Stimulated activated CD4-positive, alpha-beta T cell treated with anti-CD3 and anti-CD28 coated beads, TNF-alpha, amount 100 ng/mL, for 48 hours (primary cell): ENCODE measurements around the gene CATSPER1.

Source experiments
- DNase-seq, 3 donors: peaks; one replicate each; pipeline ENCODE4 v3.0.0-alpha.2; 2020; ENCODE audit warnings: low read depth in 3 of 3

CATSPER1 gene

DNA sequence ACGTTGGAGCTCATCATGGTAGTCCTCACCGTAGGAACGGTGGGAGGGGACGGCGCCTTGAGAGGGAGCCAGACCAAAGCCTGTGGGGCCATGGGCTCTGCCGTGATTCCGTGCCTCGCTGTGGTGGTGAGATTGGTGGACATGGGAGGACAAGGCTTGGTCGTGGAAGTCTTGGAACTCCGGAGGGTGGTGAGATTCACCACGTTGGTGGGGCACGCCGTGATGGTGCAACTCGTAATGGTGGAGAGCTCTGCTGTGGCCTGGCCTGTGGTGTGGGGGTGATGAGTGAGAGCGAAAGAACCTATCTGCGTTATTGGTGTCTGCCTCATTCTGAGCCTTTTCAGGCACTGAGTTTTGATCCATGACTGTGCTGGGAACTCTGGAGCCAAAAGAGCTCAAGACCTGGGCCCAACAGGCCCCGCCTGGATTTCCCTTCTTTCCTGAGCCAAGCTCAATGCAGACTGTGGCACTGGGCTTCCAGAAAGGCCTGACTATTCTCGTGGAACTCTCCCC, at the start of gene CATSPER1:
TSS of gene CATSPER1 (minus strand) at position 463 of the 513 bp plus-strand sequence. CDS start at position 363, 100 bp downstream.
- no peak for DNase-seq

DNA sequence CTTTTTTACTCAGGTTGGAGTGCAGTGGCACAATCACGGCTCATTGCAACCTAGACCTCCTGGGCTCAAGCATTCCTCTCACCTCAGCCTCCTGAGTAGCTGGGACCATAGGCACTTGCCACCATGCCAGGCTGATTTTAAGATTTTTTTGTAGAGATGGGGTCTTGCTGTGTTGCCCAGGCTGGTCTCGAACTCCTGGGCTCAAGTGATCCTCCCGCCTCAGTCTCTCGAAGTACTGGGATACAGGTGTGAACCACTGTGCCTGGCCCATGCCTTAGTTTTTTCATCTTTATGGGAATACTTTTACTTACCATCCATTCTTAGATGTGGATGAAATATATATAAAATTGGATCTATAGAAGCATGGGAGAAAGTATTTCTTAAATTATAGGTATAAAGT, 49.0 kb upstream of the CATSPER1 start:
- no peak for DNase-seq

DNA sequence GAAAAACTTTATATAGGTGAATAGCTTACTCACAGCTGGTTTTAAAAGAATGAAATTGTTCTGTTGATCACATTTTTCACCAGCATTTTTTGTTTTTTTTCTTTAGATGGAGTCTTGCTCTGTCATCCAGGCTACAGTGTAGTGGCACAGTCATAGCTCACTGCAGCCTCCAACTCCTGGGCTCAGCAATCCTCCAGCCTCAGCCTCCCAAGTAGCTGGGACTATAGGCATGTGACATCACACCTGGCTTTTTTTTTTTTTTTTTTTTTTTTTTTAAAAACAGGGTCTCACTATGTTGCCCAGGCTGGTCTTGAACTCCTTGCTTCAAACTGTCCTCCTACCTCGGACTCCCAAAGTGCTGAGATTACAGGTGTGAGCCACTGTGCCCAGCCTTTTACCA, 47.4 kb upstream of the CATSPER1 start:
- no peak for DNase-seq

DNA sequence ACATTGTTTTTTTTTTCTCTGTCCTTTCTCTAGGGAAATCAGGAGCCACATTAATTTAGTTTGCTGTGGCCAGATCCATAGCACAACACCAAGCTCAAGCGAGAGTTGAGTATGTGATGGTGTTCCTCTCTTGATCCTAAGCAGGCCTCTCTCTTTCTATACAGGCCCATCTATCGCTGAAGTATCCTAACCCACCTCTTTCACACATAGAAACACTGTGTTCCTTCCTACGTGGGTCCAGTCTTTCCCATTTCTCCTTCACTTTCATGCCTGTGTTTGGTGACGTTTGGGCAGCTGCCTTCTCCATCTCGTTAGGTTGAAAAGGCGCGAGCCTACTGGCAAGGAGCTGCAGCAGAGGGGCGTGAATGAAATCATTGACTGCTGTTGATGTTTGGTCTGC, 46.2 kb upstream of the CATSPER1 start:
- no peak for DNase-seq

DNA sequence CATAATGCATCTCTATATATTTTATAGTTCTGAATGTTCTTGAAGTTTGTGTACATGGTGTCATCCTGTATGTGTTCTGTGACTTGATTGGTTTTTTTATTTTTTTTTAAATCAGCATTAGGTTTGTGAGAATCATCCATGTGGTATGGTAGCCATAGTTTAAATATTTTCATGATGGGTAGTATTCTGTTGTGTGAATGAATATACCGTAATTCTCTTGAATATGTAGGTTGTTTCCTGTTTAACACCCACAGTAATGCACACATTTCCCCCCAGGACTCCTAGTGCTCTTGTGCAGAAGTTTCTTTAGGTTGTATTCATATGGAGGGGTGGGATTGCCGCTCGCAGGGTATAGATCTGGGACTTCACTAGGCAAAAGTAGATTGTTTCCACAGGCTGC, 45.8 kb upstream of the CATSPER1 start:
- no peak for DNase-seq

DNA sequence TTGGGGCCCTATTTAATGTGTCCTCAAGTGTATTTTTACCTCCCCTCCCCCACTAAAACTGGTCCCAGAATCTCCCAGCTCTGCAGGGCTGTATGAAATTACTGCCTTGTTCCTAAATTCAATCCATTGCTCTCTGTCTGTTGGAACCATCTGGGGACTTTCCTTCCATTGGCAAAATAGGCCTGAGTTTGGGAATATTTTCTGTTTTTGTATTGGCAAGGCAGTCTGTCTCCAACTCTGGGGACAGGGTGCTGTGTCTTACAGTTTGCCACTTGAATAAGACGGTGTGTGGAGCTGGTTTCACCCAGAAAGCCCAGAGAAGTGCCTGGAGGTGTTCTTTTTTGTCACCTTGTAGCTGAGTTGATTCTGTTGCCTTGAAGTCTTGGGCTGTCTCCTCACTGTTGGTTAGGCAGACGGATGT, 45.1 kb upstream of the CATSPER1 start:
- DNase-seq = no peak

DNA sequence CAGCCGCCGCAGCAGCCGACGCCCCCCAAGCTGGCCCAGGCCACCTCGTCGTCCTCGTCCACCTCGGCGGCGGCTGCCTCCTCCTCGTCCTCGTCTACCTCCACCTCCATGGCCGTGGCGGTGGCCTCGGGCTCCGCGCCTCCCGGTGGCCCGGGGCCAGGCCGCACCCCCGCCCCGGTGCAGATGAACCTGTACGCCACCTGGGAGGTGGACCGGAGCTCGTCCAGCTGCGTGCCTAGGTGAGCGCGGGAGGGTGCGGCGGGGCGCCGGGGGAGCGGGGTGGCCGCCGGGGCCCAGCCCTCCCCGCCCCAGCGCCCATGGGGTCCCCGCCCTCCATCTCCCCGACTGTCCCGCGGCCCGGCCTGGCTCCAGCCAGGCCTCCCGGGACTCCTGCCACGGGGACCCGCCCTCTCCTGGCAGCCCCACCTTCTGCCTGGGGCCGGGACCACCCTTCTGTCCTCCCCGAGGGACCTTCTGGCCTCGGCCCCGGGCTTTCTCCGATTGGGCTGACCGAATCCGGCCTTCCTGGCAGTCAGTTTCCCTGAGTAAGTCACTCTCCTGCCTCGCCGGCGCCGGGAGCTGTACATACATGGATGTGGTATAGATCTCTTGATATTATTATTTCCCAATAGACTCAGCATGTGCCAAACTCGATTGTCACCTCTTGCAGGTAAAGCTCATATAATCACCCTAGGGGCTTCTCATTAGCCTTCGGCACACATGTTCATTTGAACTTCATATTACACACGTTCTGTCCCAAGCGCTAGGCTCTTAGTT, 44.5 kb upstream of the CATSPER1 start:
- DNase-seq = no peak

DNA sequence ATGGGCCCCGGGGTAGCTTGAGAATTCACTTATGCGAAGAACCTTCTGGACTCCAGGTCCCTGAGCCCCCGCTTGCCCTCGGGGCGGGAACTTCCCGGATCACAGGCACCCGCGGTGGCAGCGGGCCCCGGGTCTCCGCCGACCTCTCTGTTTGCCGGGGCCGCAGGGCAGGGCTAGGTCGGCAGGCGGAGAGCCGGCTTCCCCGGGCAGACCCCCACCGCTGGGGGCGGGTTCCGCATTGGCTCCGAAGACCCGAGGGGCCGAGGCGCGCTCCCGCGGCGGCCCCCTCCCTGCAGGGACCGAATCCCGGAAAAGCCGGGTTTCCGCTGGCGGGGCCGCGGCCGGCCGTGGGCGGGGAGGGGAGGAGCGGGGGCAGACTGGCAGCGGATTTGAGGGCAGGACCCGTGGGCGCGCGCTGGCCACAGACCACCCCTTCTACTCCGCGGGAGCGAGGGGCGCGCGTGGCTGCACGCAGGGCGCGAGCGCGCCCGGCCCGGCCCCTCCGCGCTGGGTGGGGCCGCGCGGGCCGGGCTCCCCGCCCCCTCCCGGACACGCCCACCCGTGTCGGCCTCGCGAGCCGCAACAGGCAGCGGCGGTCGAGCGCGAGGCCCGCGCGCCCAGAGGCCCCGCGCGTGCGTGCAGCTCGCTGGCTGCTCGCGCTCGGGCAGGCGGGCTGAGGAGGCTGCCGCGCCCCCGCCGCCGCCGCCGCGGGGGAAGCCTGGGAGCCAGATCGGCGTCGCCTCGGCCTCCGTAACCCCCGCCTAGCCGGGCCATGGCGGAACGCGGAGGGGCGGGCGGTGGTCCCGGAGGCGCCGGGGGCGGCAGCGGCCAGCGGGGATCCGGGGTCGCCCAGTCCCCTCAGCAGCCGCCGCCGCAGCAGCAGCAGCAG, 43.7 kb upstream of the CATSPER1 start, which contains the start of gene PACS1:
TSS of gene PACS1 (plus strand) at position 558 of the 889 bp plus-strand sequence. CDS start at position 773, 215 bp downstream.
- peak in 2 of 3 donors; percentile 36 to 72 for DNase-seq

DNA sequence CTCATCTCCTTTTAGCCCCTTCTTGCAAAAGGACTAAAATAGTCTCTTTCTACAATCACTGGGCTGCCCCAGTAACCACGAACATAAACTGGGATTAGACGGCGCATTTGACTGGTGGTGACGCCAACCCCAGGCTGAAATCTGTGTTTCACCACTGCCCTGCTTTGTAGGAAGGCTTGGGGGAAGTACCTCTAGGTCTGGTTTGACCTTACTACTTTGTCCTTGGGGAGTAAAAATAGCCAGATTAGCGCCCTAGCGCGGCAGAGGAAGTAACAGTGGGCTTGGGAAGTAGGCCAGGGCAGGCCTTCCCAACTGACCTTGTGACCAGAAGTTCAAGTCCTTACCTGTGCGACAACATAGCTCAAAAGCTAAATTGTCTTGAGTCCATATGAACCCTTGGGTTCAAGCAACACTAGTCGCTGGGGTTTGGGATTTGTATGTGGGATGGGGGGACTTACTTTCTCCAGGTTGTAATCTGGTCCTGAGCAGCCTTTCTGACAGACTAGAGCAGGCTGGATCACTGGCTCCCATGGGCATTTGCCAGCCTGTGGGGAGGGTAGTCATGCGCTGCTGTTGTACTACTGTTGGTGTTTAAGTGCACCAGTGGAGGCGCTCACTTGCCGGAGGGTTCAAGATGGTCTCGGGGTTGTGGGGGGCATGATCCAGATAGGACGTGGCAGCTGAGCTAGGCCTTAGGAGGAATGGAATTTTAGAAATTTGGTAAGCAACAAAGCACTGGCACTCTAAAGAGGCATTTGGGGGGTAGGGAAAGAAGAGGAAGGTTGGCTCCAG, 42.8 kb upstream of the CATSPER1 start:
- no peak for DNase-seq

DNA sequence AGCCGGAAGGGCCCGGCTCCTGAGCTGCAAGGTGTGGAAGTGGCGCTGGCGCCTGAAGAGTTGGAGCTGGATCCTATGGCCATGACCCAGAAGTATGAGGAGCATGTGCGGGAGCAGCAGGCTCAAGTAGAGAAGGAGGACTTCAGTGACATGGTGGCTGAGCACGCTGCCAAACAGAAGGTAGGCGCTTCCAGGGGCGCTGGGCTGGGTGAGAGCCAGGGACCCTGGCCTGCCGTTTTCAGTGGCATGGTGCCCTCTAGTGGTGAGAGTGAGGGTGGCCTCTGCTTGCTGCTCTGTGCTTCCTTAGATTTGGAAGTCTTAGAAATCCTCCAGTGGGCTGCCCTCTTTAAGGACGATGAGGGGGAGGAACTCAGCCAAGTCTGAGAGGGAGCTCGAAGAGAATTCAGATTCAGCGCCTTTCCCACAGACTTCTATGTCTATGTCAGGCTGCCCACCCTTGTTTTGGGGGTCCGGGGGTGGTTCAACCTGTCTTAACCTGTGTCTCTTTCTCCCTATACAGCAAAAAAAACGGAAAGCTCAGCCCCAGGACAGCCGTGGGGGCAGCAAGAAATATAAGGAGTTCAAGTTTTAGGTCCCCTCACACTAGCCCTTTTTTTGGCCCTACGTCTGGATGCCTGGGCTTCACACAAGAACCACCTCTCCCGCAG, 42.0 kb upstream of the CATSPER1 start:
- peak; percentile 57 to 62 (median 58) for DNase-seq

DNA sequence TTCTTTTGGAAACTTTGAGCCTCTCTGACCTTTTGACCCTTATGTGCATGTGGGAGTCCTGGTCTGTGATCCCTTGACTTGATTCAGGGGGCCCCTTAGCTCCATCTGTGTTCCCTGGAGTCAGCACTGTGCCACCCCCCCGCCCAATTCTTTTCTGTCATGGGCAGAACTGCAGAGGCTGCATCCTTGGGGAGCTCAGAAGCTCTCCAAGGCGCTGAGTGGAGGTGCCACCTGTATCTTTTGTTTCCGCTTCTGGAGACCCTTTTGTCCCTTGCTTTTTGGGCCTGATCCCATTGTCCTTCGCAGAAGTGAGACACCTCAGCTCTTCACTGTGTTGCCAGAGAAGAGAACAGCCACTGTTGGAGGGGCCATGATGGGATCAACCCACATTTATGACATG, 41.4 kb upstream of the CATSPER1 start:
- DNase-seq = no peak

DNA sequence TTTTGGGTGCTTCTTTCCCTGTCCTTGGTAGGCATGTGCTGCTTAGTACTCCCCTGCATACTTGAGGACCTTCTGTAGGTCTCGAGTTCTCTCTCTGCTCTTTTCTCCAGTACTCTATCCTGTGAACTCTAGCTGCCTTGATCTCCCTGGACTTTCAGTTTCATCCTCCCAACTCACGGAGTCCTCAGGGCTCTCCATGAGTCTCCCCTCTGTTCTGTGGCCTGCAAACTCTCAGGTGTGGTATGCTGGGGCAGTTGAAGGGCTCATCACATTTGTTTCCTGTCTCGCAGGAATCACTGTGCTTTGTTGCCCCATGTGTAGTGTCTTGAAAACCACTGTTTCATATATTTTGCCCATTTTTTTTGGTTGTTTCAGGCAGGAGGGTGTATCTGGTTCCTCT, 40.5 kb upstream of the CATSPER1 start:
- no peak for DNase-seq

DNA sequence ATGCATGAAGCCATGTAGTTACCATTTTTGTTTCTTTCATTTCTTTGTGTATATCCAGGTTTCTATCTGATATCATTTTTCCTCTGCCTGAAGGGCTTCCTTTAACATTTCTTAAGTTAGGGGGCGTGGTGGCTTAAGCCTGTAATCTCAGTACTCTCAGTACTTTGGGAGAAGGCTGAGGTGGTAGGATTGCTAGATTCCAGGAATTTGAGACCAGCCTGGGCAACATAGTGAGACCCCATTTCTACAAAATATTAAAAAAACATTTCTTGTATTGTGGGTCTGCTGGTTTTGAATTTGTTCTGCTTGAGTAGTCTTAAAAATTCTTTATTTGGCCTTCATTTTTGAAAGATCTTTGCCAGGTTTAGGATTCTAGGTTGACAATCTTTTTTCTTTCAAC, 38.3 kb upstream of the CATSPER1 start:
- DNase-seq = no peak

DNA sequence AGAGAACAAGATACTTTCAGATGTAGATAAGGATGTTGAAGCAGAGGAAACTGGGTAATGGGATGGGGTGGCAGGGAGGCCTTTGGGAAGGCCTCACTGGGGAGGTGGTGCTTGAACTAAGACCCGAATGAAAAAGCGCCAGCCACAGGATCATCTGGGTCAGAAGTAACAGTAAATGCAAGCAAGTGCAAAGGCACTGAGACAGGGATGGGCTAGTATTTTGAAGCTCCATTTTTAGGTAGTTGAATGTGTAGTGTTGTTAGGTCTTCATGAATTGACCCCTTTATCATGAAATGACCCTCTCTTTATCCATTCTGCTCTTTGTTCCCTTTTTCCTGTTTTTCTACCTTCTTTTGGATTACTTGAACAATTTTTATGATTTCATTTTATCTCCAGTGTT, 37.6 kb upstream of the CATSPER1 start:
- DNase-seq = no peak

DNA sequence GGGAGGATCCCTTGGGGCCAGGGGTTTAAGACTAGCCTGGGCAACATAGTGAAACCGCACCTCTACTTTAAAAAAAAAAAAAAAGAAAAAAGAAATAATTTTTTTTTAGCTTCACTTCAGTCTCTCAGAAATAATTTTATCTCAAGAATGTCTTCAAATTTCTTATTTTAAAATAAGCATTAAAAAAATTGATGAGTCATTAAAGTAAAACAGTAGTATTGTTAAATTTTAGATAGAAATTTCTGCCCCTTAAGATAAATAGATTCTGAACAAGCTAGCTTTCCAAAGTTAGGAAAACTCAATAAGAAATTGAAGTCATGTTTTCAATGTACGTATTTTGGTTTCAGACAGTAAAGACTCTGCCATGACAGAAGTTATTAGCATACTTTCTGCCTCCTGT, 36.1 kb upstream of the CATSPER1 start:
- DNase-seq = no peak

DNA sequence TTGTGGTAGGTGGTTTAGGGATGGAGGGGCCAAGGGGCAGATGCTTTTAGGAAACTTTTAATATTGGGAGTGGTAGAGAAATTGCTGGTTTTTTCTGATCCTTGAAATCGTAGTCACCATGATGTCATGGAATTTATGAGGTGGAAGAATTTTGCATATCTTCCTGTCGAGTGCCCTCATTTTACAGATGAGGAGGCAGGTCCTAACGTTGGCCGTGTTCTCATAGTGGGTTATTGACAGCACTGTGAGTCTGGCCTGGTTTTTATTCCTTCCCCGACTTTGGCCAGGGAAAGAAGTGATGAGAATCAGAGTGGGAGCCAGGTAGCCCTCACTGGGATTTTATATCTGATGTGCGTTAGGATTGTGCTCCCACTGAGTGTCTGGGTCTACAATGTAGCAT, 35.0 kb upstream of the CATSPER1 start:
- no peak for DNase-seq

DNA sequence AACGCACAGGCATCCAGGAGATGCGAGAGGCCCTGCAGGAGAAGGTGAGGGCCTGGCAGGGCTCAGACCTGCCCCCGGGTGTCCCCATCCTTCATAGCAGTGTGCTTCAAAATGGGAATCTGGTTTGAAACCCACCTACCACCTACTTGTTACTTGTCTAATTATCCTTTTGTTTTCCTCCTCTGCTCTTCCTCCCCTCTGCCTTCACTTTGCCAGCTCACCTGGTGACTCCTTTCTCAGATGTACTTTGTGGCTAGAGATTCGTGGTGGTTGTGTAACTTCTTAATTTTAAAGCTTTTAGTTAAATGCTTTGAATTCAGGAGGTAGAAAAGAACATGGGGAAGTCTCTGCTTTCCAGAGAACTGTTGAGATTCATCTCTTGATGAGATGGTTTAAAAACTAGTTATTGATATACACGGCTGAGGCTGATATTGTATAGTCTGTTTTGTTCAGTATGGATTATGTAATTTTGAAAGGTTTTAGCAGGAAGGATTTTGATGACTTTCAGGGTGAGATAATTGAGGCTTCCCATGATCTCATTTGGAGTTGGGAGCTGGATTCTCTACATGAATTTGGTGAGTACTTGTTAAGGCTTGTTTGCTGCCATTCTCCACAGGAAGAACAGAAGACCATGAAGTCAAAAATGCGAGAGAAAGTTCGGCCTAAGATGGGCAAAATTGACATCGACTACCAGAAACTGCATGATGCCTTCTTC, 33.8 kb upstream of the CATSPER1 start:
- no peak for DNase-seq

DNA sequence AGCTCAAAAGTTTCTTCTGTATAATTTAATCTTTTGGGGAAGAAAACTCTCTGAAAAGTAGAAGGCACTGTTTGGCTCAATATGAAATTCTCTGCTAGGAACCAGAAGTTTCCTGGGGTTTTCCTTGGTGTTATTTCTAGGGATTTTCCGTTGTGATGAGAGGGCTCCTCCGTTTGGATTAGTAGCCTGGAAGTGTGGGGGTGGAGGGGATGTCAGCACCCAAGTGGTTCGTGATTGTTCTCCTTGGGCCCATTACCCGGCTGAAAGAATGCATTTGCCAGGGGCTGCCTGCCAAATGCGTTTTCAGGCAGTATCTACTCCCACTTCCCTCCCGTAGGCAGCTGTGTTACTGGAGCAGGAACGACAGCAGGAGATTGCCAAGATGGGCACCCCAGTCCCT, 30.2 kb upstream of the CATSPER1 start:
- no peak for DNase-seq

DNA sequence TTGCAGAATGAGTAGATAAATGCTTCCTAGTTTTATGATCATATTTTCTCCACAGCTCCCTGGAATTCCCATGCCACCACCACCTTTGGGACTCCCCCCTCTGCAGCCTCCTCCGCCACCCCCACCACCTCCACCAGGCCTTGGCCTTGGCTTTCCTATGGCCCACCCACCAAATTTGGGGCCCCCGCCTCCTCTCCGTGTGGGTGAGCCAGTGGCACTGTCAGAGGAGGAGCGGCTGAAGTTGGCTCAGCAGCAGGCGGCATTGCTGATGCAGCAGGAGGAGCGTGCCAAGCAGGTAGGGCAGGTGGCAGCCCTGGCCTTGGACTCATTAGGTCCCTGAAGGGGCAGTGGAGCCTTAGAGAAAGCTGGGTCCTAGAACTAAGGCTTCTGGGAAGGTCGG, 28.7 kb upstream of the CATSPER1 start:
- DNase-seq = no peak

DNA sequence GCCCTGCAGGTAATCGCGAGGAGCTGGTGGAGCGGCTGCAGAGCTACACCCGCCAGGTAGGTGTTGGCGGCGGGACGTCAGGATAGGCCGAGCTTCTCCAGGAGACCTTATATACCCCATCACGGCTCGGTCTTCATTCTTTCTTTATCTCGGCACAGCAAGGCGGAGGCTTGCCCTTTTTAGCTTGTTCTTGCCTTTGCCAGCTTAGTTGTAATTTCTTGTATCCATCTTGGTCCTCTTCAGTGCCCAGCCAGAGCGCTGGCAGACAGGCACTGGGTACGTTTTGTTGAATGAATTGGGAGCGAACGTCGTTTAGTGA, 26.3 kb upstream of the CATSPER1 start:
- DNase-seq = no peak
